HepG2 (cell line): Measurements from ENCODE around the gene WBP2NL. TPM values are rescaled to one million over a fixed set of nuclear protein-coding genes. Genes with fewer than 3 reads are reported as not detected.

Experiments used
- AHR ChIP-seq: IDR thresholded peaks from 2 replicates; pipeline ENCODE4 v1.6.1; 2018; ENCODE audit warnings: missing genetic modification reagents, missing compliant biosample characterization
- BHLHE40 ChIP-seq: IDR thresholded peaks from 2 replicates; pipeline ENCODE4 v1.6.1; 2011; ENCODE audit warnings: low read length, improper control_type of control experiment
- CREBL2 ChIP-seq: sonication (generic); formaldehyde crosslinking; IDR thresholded peaks from 2 replicates; pipeline ENCODE4 v1.8.1; 2023; ENCODE audit warnings: missing genetic modification reagents, mild to moderate bottlenecking, borderline replicate concordance
- EP300 ChIP-seq, 3 experiments: sonication (generic) in 1 of 3; formaldehyde crosslinking in 1 of 3; IDR thresholded peaks; 2 replicates each; pipeline versions ENCODE4 v1.5.1 to v1.6.1; 2011 to 2020; ENCODE audit warnings: low read depth in 2 of 3, low read length in 2 of 3, borderline replicate concordance in 1 of 3, improper control_type of control experiment in 1 of 3, mild to moderate bottlenecking in 1 of 3, missing genetic modification reagents in 1 of 3, moderate library complexity in 1 of 3
- HDAC1 ChIP-seq: sonication (generic); formaldehyde crosslinking; IDR thresholded peaks from 2 replicates; pipeline ENCODE4 v1.5.1; 2020; ENCODE audit warnings: mild to moderate bottlenecking, missing genetic modification reagents
- HES4 ChIP-seq: sonication (generic); formaldehyde crosslinking; IDR thresholded peaks from 2 replicates; pipeline ENCODE4 v1.9.0; 2021; ENCODE audit warnings: mild to moderate bottlenecking, missing genetic modification reagents, borderline replicate concordance
- HOXA3 ChIP-seq: sonication (generic); formaldehyde crosslinking; IDR thresholded peaks from 2 replicates; pipeline ENCODE4 v1.5.0; 2020; ENCODE audit warnings: missing genetic modification reagents
- MTA3 ChIP-seq: sonication (generic); formaldehyde crosslinking; IDR thresholded peaks from 2 replicates; pipeline ENCODE4 v1.4.0; 2020; ENCODE audit warnings: missing genetic modification reagents
- NFYB ChIP-seq: sonication (generic); formaldehyde crosslinking; IDR thresholded peaks from 2 replicates; pipeline ENCODE4 v1.4.0; 2020; ENCODE audit warnings: missing genetic modification reagents
- NR3C1 ChIP-seq: sonication (generic); formaldehyde crosslinking; IDR thresholded peaks from 2 replicates; pipeline ENCODE4 v1.4.0; 2020; ENCODE audit warnings: missing genetic modification reagents
- POLR2G ChIP-seq: fragments of 200-400 bp; formaldehyde crosslinking; IDR thresholded peaks from 2 replicates; pipeline ENCODE4 v1.6.1; 2018; ENCODE audit warnings: mild to moderate bottlenecking, low read depth, low read length, moderate library complexity
- PRDM4 ChIP-seq: sonication (generic); formaldehyde crosslinking; IDR thresholded peaks from 2 replicates; pipeline ENCODE4 v1.9.0; 2021; ENCODE audit warnings: missing genetic modification reagents, borderline replicate concordance
- SP4 ChIP-seq: sonication (generic); formaldehyde crosslinking; IDR thresholded peaks from 2 replicates; pipeline ENCODE4 v1.8.1; 2023; ENCODE audit warnings: mild to moderate bottlenecking, missing genetic modification reagents
- ZBTB33 ChIP-seq: sonication (generic); formaldehyde crosslinking; IDR thresholded peaks from 2 replicates; pipeline ENCODE4 v1.4.0; 2020; ENCODE audit warnings: missing genetic modification reagents
- ZNF121 ChIP-seq: sonication (generic); formaldehyde crosslinking; IDR thresholded peaks from 2 replicates; pipeline ENCODE4 v1.5.0; 2020; ENCODE audit warnings: mild to moderate bottlenecking, missing genetic modification reagents
- ZNF18 ChIP-seq: sonication (generic); formaldehyde crosslinking; IDR thresholded peaks from 2 replicates; pipeline ENCODE4 v1.8.0; 2022; ENCODE audit warnings: mild to moderate bottlenecking, missing genetic modification reagents; ENCODE audit not compliant: insufficient replicate concordance
- ZNF605 ChIP-seq: sonication (generic); formaldehyde crosslinking; IDR thresholded peaks from 2 replicates; pipeline ENCODE4 v1.8.0; 2022; ENCODE audit warnings: mild to moderate bottlenecking, missing genetic modification reagents
- ZNF782 ChIP-seq: sonication (generic); formaldehyde crosslinking; IDR thresholded peaks from 2 replicates; pipeline ENCODE4 v1.4.0; 2020; ENCODE audit warnings: missing genetic modification reagents, mild to moderate bottlenecking, borderline replicate concordance
- polyA plus RNA-seq, 8 experiments: library from polyadenylated mRNA; depleted of rRNA in 3 of 8; stranded (reverse) in 7 of 8; unstranded in 1 of 8; fragments of >200 nt; fragmentation: Illumina TruSeq in 4 of 8; extraction: Trizol in 4 of 8; gene quantifications; 2 replicates each; pipeline versions ENCODE4 v1.2.1 to v1.2.3, GENCODE V29; 2011 to 2016; ENCODE audit warnings: low read depth in 4 of 8, missing spikeins in 1 of 8, mixed read lengths in 1 of 8; ENCODE audit not compliant: insufficient read depth in 1 of 8
- total RNA-seq, 5 experiments: library from RNA; depleted of rRNA; stranded (reverse); fragments of >200 nt; fragmentation: Illumina TruSeq; extraction: Trizol; gene quantifications; 2 replicates each; pipeline ENCODE4 v1.2.3, GENCODE V29; 2016; ENCODE audit warnings: low read depth in 1 of 5

Gene WBP2NL
- total and polyA plus RNA-seq, 2 of the 13 experiments (the other 11 are each of a cell fraction or from before 2014, with no cell fraction given): not detected

DNA sequence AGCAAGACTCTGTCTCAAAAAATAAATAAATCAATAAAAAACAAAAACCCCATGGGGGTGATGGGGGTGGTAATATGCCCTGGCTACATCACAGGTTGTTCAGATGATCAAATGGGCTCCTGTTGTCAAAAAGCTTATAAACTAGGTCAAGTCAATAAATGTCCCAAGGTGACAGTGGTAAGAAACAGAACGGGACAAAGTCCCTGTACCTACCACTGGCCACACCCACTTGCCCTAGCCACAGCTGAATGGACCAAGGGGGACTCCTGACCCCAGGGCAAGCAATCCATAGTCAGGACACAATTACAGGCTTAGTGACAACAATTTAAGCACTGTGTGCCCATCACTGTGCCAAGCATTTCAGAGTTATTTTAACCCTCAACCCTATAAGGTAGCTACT is 66.0 kb downstream of the WBP2NL start (continued):
- TF ChIP-seq NFYB (CRISPR knock-in tag): no peak
- TF ChIP-seq NR3C1 (CRISPR knock-in tag): no peak
- TF ChIP-seq ZNF18 (CRISPR knock-in tag): no peak
- TF ChIP-seq ZBTB33 (CRISPR knock-in tag): no peak
- TF ChIP-seq HDAC1 (CRISPR knock-in tag): 0 out of 2 replicates have a peak, but pooled peaks have one; percentile 28
- TF ChIP-seq ZNF782 (CRISPR knock-in tag): no peak
- TF ChIP-seq ZNF605: no peak
- no peak for TF ChIP-seq SP4
- TF ChIP-seq PRDM4 (CRISPR knock-in tag): no peak
- TF ChIP-seq ZNF121: no peak
- no peak for TF ChIP-seq EP300 (IDR thresholded peaks at IDR 0.05; ENCODE audit: low read depth in 2 of 2, low read length in 2 of 2)
- TF ChIP-seq EP300 (CRISPR knock-in tag; IDR thresholded peaks at IDR 0.05; ENCODE audit: borderline replicate concordance): no peak
- no peak for TF ChIP-seq BHLHE40
- no peak for TF ChIP-seq CREBL2 (CRISPR knock-in tag)
- no peak for TF ChIP-seq AHR (CRISPR knock-in tag)
- TF ChIP-seq HES4 (CRISPR knock-in tag): no peak
- no peak for TF ChIP-seq HOXA3 (CRISPR knock-in tag)
- no peak for TF ChIP-seq POLR2G
- TF ChIP-seq MTA3 (CRISPR knock-in tag): no peak
